HG03064 (cell line): Measurements from ENCODE around the gene LRRC45.

Source experiments
- ATAC-seq: cut with Tn5 transposase; IDR thresholded peaks from one replicate; pipeline ENCODE4 v1.9.1; 2021; ENCODE audit warnings: low read depth; ENCODE audit not compliant: unreplicated experiment

The LRRC45 gene

GRCh38 chr17:82079001-82079677, 56.0 kb downstream of the LRRC45 start:
- no peak for ATAC-seq

- no peak for ATAC-seq
Measured at GRCh38 chr17:82080048-82080788, 57.1 kb downstream of the LRRC45 start.
